Muscle of leg (tissue), 11 donors: Measurements from ENCODE around the gene GPD1L. TPM values are rescaled to one million over a fixed set of nuclear protein-coding genes. Genes with fewer than 3 reads are reported as not detected.
"Not testable (repeated sequence)": the region's sequence is repeated elsewhere in the genome, so short reads cannot be mapped to it uniquely, and the experiment has no call there.

Experiments
- DNase-seq: peaks from one replicate; pipeline ENCODE4 v3.0.0; 2013
- H3K27ac ChIP-seq: one replicate; pipeline ENCODE4 v1.5.1; 2013; ENCODE audit warnings: mild to moderate bottlenecking, low read length, control low read depth
- H3K27me3 ChIP-seq: one replicate; pipeline ENCODE4 v1.6.1; 2013; ENCODE audit warnings: low read length; ENCODE audit not compliant: control insufficient read depth, insufficient read depth
- H3K36me3 ChIP-seq: one replicate; pipeline ENCODE4 v1.6.1; 2013; ENCODE audit warnings: low read length; ENCODE audit not compliant: control insufficient read depth, insufficient read depth
- H3K4me1 ChIP-seq: one replicate; pipeline ENCODE4 v1.6.1; 2013; ENCODE audit warnings: low read length; ENCODE audit not compliant: control insufficient read depth, insufficient read depth
- H3K4me3 ChIP-seq: one replicate; pipeline ENCODE4 v1.5.1; 2013; ENCODE audit warnings: low read length, control low read depth
- H3K9me3 ChIP-seq: replicated peaks from 2 replicates; pipeline ENCODE4 v1.6.1; 2013; ENCODE audit warnings: low read depth, low read length; ENCODE audit not compliant: control insufficient read depth
- WGBS: methylation state at CpG from one replicate; pipeline ENCODE4 v1.1.5; 2013; ENCODE audit warnings: missing lambda C conversion rate; ENCODE audit not compliant: insufficient coverage; 5-methylcytosine and 5-hydroxymethylcytosine counted together
- polyA plus RNA-seq, 8 donors: library from polyadenylated mRNA; unstranded; fragments of 120-200 nt; gene quantifications; one replicate each; pipeline versions ENCODE4 v1.2.1 to v1.2.3, GENCODE V29; 2013; ENCODE audit warnings: inconsistent platforms in 1 of 8, low replicate concordance in 1 of 8; ENCODE audit not compliant: insufficient read length in 8 of 8, insufficient read depth in 1 of 8
- total RNA-seq: library from RNA; stranded (reverse); fragments of 120-200 nt; gene quantifications from one replicate; pipeline ENCODE4 v1.2.4, GENCODE V29; 2013

GPD1L gene
- total and polyA plus RNA-seq, 9 donors, result 28.1 to 43.9 (median 34.8) TPM

DNA sequence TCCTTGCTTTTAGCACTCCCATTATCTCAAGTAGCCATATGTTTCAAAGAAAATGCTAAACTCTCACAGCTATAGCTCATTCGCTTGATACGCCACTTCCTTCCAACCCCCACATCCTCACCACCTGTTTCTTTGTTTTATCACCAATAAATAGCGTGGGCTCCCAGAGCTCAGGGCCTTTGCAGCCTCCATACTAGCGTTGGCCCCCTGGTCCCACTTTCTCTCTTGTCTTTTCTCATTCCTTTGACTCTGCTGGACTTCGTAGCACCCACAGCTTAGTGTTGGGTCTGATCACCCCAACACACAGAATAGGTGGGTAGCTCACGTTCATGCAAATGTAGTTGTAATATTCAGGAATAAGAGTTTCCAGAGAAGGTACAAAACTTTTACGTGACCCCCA is 4.1 kb upstream of the GPD1L start:
- no peaks in the 10 kb centered on the region for H3K36me3 ChIP-seq
- H3K9me3 ChIP-seq, result peaks cover 19% of the 10 kb centered on the region
- no peak overlapping the region for H3K4me3 ChIP-seq
- no peaks in the 10 kb centered on the region for H3K27me3 ChIP-seq
- 91% methylated on average over 3 of the region's 7 CpGs for WGBS
- H3K27ac ChIP-seq, result no peak overlapping the region
- DNase-seq, result no peak
- H3K4me1 ChIP-seq, result peaks cover 9% of the 10 kb centered on the region

GRCh38 chr3:32104492-32104891 is 1.9 kb upstream of the GPD1L start:
- no peaks in the 10 kb centered on the region for H3K36me3 ChIP-seq
- H3K27me3 ChIP-seq, result no peaks in the 10 kb centered on the region
- no peak for DNase-seq
- no peak overlapping the region for H3K4me3 ChIP-seq
- H3K27ac ChIP-seq, result no peak overlapping the region
- 94% methylated on average over 3 of the region's 4 CpGs for WGBS
- H3K9me3 ChIP-seq, result peaks cover 19% of the 10 kb centered on the region
- peaks cover 17% of the 10 kb centered on the region for H3K4me1 ChIP-seq

GRCh38 chr3:32105291-32106131 is 909 bp upstream of the GPD1L start:
- 86% methylated on average over 5 of the region's 7 CpGs for WGBS
- H3K27ac ChIP-seq, result no peak overlapping the region
- DNase-seq, result no peak
- peak overlapping the region; percentile 9 for H3K4me3 ChIP-seq
- peaks cover 22% of the 10 kb centered on the region for H3K4me1 ChIP-seq
- no peaks in the 10 kb centered on the region for H3K27me3 ChIP-seq
- no peaks in the 10 kb centered on the region for H3K36me3 ChIP-seq
- peaks cover 19% of the 10 kb centered on the region for H3K9me3 ChIP-seq

DNA sequence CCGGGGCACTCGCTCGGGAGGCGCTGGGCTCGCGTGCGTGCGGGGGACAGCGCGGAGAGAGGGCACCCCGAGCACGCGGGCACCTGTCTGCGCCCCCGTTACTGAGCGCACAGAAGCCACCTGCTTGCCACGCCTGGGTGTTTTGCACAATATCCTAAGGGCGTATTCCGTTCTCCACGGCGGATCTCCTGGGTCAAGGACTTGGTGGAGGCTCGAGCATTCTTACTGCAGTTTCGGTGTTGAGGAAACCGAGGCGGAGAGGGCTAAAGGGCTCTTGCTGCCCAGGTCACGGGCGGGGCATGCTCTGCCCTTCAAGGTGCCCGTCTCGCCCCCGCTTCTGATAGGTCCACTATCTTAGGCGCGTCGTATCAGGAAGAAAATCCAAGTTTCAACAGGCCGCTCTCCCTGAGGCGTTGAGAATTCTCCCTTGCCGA is 526 bp downstream of the GPD1L start:
- H3K4me1 ChIP-seq, result peaks cover 23% of the 10 kb centered on the region
- no peaks in the 10 kb centered on the region for H3K36me3 ChIP-seq
- no peaks in the 10 kb centered on the region for H3K27me3 ChIP-seq
- H3K4me3 ChIP-seq, result peak overlapping the region; percentile 69
- peak; percentile 21 for DNase-seq
- H3K27ac ChIP-seq, result peak overlapping the region; percentile 59
- peaks cover 14% of the 10 kb centered on the region for H3K9me3 ChIP-seq
- WGBS, result 3% methylated on average over 34 of the region's 36 CpGs

GRCh38 chr3:32108224-32108623 is 1.8 kb downstream of the GPD1L start:
- H3K9me3 ChIP-seq, H3K36me3 ChIP-seq, DNase-seq, H3K27me3 ChIP-seq, H3K4me3 ChIP-seq, H3K27ac ChIP-seq: not testable (repeated sequence)
- H3K4me1 ChIP-seq, result peaks cover 23% of the 10 kb centered on the region
- WGBS, result 87% methylated on average over 6 of the region's 9 CpGs

DNA sequence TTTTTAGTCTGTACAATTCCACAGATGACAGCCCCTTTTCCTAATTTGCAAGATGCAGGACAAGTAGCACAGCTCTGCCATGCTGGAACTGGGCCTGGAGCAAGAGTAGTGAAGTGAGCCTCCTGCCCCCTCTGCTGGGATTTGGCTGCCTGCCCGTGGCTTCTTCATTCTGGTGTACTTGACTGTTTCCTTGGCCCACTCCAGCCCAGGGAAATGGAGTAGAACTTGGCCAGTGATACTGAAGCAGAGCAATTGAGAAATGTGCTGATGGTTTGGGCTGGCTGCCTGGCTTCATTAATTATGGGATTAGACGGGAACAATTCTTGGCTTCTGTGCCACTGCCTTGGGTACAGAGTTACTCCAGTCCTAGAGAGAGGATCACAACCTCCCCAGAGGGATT is 2.8 kb downstream of the GPD1L start:
- H3K27ac ChIP-seq, result no peak overlapping the region
- H3K4me1 ChIP-seq, result peaks cover 23% of the 10 kb centered on the region
- H3K36me3 ChIP-seq, result no peaks in the 10 kb centered on the region
- H3K4me3 ChIP-seq, result no peak overlapping the region
- no peaks in the 10 kb centered on the region for H3K9me3 ChIP-seq
- H3K27me3 ChIP-seq, result no peaks in the 10 kb centered on the region
- 0% methylated on average over 1 of the region's 2 CpGs for WGBS
- DNase-seq, result peak; percentile 82

DNA sequence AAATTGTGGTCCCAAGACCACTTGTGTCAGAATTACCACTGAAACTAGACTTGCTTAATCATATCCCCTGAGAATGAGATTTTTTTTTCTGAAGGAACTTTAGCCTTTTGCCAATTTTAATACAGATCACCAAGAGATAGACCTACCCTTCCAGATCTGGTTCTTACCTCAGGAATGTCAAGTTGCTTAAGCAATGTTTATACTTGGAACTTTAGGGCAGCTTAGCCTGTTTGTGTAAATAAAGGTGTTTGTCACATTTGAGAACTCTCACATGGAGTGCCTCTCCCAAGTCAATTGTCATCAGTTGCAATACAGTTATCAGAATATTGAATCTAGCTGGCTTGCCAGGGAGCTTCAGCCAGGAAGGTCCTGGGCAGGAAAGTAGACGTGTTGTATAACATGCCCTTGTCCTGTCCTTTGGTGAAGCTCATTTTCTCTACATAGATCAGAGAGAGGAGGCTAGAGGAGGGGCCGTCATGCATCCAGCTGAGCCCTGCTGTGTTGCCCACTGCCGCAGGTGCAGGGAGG is 3.9 kb downstream of the GPD1L start:
- Histone ChIP-seq H3K36me3 (no peaks in the 10 kb centered on the region), H3K4me1 (peaks cover 23% of the 10 kb centered on the region), H3K4me3 (no peak overlapping the region), H3K27ac (no peak overlapping the region), H3K27me3 (no peaks in the 10 kb centered on the region), H3K9me3 (peaks cover 3% of the 10 kb centered on the region)
- 50% methylated on average over 1 of the region's 3 CpGs for WGBS
- DNase-seq, result no peak

GRCh38 chr3:32111560-32111959 is 5.1 kb downstream of the GPD1L start:
- Histone ChIP-seq H3K27ac (no peak overlapping the region), H3K4me1 (peaks cover 18% of the 10 kb centered on the region), H3K4me3 (no peak overlapping the region), H3K27me3 (no peaks in the 10 kb centered on the region), H3K36me3 (no peaks in the 10 kb centered on the region), H3K9me3 (peaks cover 3% of the 10 kb centered on the region)
- WGBS, result 56% methylated on average over 2 of the region's 2 CpGs
- DNase-seq, result no peak

- no peak overlapping the region for H3K4me3 ChIP-seq
- H3K4me1 ChIP-seq, result peaks cover 14% of the 10 kb centered on the region
- peaks cover 3% of the 10 kb centered on the region for H3K9me3 ChIP-seq
- no peaks in the 10 kb centered on the region for H3K27me3 ChIP-seq
- H3K27ac ChIP-seq, result no peak overlapping the region
- no peaks in the 10 kb centered on the region for H3K36me3 ChIP-seq
- no peak for DNase-seq
Measured at GRCh38 chr3:32113566-32113965, 7.1 kb downstream of the GPD1L start.

GRCh38 chr3:32113981-32114545 is 7.6 kb downstream of the GPD1L start:
- WGBS, result 75% methylated on average over 1 of the region's 3 CpGs
- Histone ChIP-seq H3K36me3 (no peaks in the 10 kb centered on the region), H3K4me3 (no peak overlapping the region), H3K27ac (no peak overlapping the region), H3K4me1 (peaks cover 13% of the 10 kb centered on the region), H3K9me3 (peaks cover 3% of the 10 kb centered on the region), H3K27me3 (no peaks in the 10 kb centered on the region)
- no peak for DNase-seq
